Stimulated activated naive B cell treated with anti-CD40 and anti-IgM and Interleukin-4, amounts not matched to agents 10 μg/mL and 1 μg/mL and 100 μg/mL, for 72 hours (primary cell): Measurements from ENCODE around the gene QSOX2.

Experiments used
- ATAC-seq, 2 donors: fragments of 150-1000 bp; cut with Tn5 transposase; replicated peaks; 2 replicates each; pipeline ENCODE4 v1.10.0; 2021; ENCODE audit warnings: moderate library complexity in 1 of 2
- DNase-seq: peaks from one replicate; pipeline ENCODE4 v3.0.0; 2021
- H3K27ac Mint-ChIP-seq: one replicate; pipeline ENCODE4 v1.8.0; 2022; ENCODE audit warnings: mild to moderate bottlenecking, mixed read lengths
- H3K27me3 Mint-ChIP-seq, 2 donors: one replicate each; pipeline ENCODE4 v1.8.0; 2022; ENCODE audit warnings: mixed read lengths in 2 of 2
- H3K36me3 Mint-ChIP-seq, 2 donors: one replicate each; pipeline ENCODE4 v1.8.0; 2022; ENCODE audit warnings: mixed read lengths in 2 of 2, mild to moderate bottlenecking in 1 of 2
- H3K4me1 Mint-ChIP-seq, 2 donors: one replicate each; pipeline ENCODE4 v1.8.0; 2022; ENCODE audit warnings: mixed read lengths in 2 of 2, mild to moderate bottlenecking in 1 of 2
- H3K4me3 Mint-ChIP-seq, 2 donors: one replicate each; pipeline ENCODE4 v1.8.0; 2022; ENCODE audit warnings: mild to moderate bottlenecking in 2 of 2, mixed read lengths in 2 of 2, moderate library complexity in 1 of 2
- H3K9me3 Mint-ChIP-seq, 2 donors: one replicate each; pipeline ENCODE4 v1.8.0; 2022; ENCODE audit warnings: mixed read lengths in 2 of 2, mild to moderate bottlenecking in 1 of 2

Gene QSOX2

GRCh38 chr9:136201174-136201573 lies 44.4 kb downstream of the QSOX2 start:
- peaks cover 4 to 7% of the 10 kb centered on the region in 2 donors for H3K36me3 Mint-ChIP-seq
- H3K27me3 Mint-ChIP-seq: peaks cover 45 to 83% of the 10 kb centered on the region in 2 donors
- ATAC-seq (no peak), DNase-seq (no peak)
- H3K27ac Mint-ChIP-seq: no peak overlapping the region
- H3K9me3 Mint-ChIP-seq: no peaks in the 10 kb centered on the region
- H3K4me1 Mint-ChIP-seq: peaks cover 24 to 50% of the 10 kb centered on the region in 2 donors
- H3K4me3 Mint-ChIP-seq: no peak overlapping the region

- H3K36me3 Mint-ChIP-seq: peaks cover 0 to 2% of the 10 kb centered on the region in 2 donors
- peak overlapping the region; percentile 56 for H3K27ac Mint-ChIP-seq
- H3K4me3 Mint-ChIP-seq: no peak overlapping the region
- H3K9me3 Mint-ChIP-seq: no peaks in the 10 kb centered on the region
- ATAC-seq: no peak
- peaks cover 22 to 46% of the 10 kb centered on the region in 2 donors for H3K4me1 Mint-ChIP-seq
- peaks cover 50 to 90% of the 10 kb centered on the region in 2 donors for H3K27me3 Mint-ChIP-seq
- no peak for DNase-seq
Measured at GRCh38 chr9:136200424-136200823, 45.2 kb downstream of the QSOX2 start.

- Mint-ChIP-seq H3K4me3 (no peak overlapping the region), H3K36me3 (peaks cover 0 to 2% of the 10 kb centered on the region in 2 donors), H3K27ac (no peak overlapping the region), H3K9me3 (no peaks in the 10 kb centered on the region), H3K4me1 (peaks cover 22 to 38% of the 10 kb centered on the region in 2 donors), H3K27me3 (peaks cover 56 to 90% of the 10 kb centered on the region in 2 donors)
- ATAC-seq (no peak), DNase-seq (no peak)
Measured at GRCh38 chr9:136199391-136200288, 46.0 kb downstream of the QSOX2 start.

- Mint-ChIP-seq H3K36me3 (no peaks in the 10 kb centered on the region), H3K4me3 (peak overlapping the region; percentile 36 to 46), H3K9me3 (no peaks in the 10 kb centered on the region), H3K27ac (no peak overlapping the region), H3K4me1 (peaks cover 19 to 33% of the 10 kb centered on the region in 2 donors), H3K27me3 (peaks cover 57 to 90% of the 10 kb centered on the region in 2 donors)
- DNase-seq (no peak), ATAC-seq (no peak)
Measured at GRCh38 chr9:136198605-136199083, 47.0 kb downstream of the QSOX2 start.

GRCh38 chr9:136197930-136198604 lies 47.5 kb downstream of the QSOX2 start:
- H3K27me3 Mint-ChIP-seq: peaks cover 52 to 84% of the 10 kb centered on the region in 2 donors
- no peak for ATAC-seq

GRCh38 chr9:136197084-136197875 lies 48.3 kb downstream of the QSOX2 start:
- Mint-ChIP-seq H3K27ac (peak overlapping the region; percentile 47), H3K4me3 (peak overlapping the region; percentile 60 to 68), H3K36me3 (no peaks in the 10 kb centered on the region), H3K27me3 (peaks cover 50 to 78% of the 10 kb centered on the region in 2 donors), H3K9me3 (no peaks in the 10 kb centered on the region), H3K4me1 (peaks cover 14 to 28% of the 10 kb centered on the region in 2 donors)
- DNase-seq (peak; percentile 35), ATAC-seq (peak; percentile 68 to 78)

More at GRCh38 chr9:136197930-136198604, 47.5 kb downstream of the QSOX2 start:
- H3K9me3 Mint-ChIP-seq: no peaks in the 10 kb centered on the region
- no peak for DNase-seq
- H3K4me3 Mint-ChIP-seq: peak overlapping the region; percentile 36 to 46
- peaks cover 14 to 28% of the 10 kb centered on the region in 2 donors for H3K4me1 Mint-ChIP-seq
- no peak overlapping the region for H3K27ac Mint-ChIP-seq
- no peaks in the 10 kb centered on the region for H3K36me3 Mint-ChIP-seq

GRCh38 chr9:136196404-136197083 lies 49.1 kb downstream of the QSOX2 start:
- Mint-ChIP-seq H3K4me3 (peak overlapping the region; percentile 60 to 68), H3K9me3 (no peaks in the 10 kb centered on the region), H3K27me3 (peaks cover 50 to 77% of the 10 kb centered on the region in 2 donors), H3K36me3 (no peaks in the 10 kb centered on the region), H3K4me1 (peaks cover 14 to 32% of the 10 kb centered on the region in 2 donors), H3K27ac (peak overlapping the region; percentile 82)
- DNase-seq: no peak
- peak in 1 of 2 donors; percentile 71 for ATAC-seq

GRCh38 chr9:136194540-136194939 lies 51.1 kb downstream of the QSOX2 start:
- Mint-ChIP-seq H3K36me3 (no peaks in the 10 kb centered on the region), H3K4me1 (peaks cover 17 to 40% of the 10 kb centered on the region in 2 donors), H3K27me3 (peaks cover 57 to 77% of the 10 kb centered on the region in 2 donors), H3K27ac (no peak overlapping the region), H3K9me3 (no peaks in the 10 kb centered on the region), H3K4me3 (no peak overlapping the region)
- no peak for DNase-seq
- no peak for ATAC-seq

- no peaks in the 10 kb centered on the region for H3K9me3 Mint-ChIP-seq
- peaks cover 17 to 40% of the 10 kb centered on the region in 2 donors for H3K4me1 Mint-ChIP-seq
- peak overlapping the region; percentile 51 for H3K27ac Mint-ChIP-seq
- no peak for ATAC-seq
- H3K4me3 Mint-ChIP-seq: peak overlapping the region in 1 of 2 donors; percentile 36
- no peak for DNase-seq
- peaks cover 62 to 78% of the 10 kb centered on the region in 2 donors for H3K27me3 Mint-ChIP-seq
- no peaks in the 10 kb centered on the region for H3K36me3 Mint-ChIP-seq
Measured at GRCh38 chr9:136193891-136194279, 51.7 kb downstream of the QSOX2 start.

GRCh38 chr9:136193127-136193890 lies 52.3 kb downstream of the QSOX2 start:
- Mint-ChIP-seq H3K27me3 (peaks cover 59 to 75% of the 10 kb centered on the region in 2 donors), H3K36me3 (no peaks in the 10 kb centered on the region), H3K27ac (no peak overlapping the region), H3K4me1 (peaks cover 17 to 37% of the 10 kb centered on the region in 2 donors), H3K9me3 (no peaks in the 10 kb centered on the region), H3K4me3 (no peak overlapping the region)
- no peak for ATAC-seq
- DNase-seq: no peak

- peaks cover 59 to 75% of the 10 kb centered on the region in 2 donors for H3K27me3 Mint-ChIP-seq
Measured at GRCh38 chr9:136192289-136193126, 53.1 kb downstream of the QSOX2 start.

GRCh38 chr9:136191960-136192286 lies 53.7 kb downstream of the QSOX2 start:
- Mint-ChIP-seq H3K27me3 (peaks cover 63 to 75% of the 10 kb centered on the region in 2 donors), H3K27ac (no peak overlapping the region), H3K36me3 (no peaks in the 10 kb centered on the region), H3K4me1 (peaks cover 14 to 23% of the 10 kb centered on the region in 2 donors), H3K9me3 (no peaks in the 10 kb centered on the region), H3K4me3 (no peak overlapping the region)
- ATAC-seq (no peak), DNase-seq (no peak)

More at GRCh38 chr9:136192289-136193126, 53.1 kb downstream of the QSOX2 start:
- ATAC-seq (no peak), DNase-seq (no peak)
- Mint-ChIP-seq H3K4me3 (peak overlapping the region; percentile 6 to 19), H3K4me1 (peaks cover 14 to 29% of the 10 kb centered on the region in 2 donors), H3K27ac (peak overlapping the region; percentile 25), H3K36me3 (no peaks in the 10 kb centered on the region), H3K9me3 (no peaks in the 10 kb centered on the region)
